IMR-90 (cell line): ENCODE measurements around the gene BAIAP2. TPM values are rescaled to one million over a fixed set of nuclear protein-coding genes. Genes with fewer than 3 reads are reported as not detected.
A peak's percentile ranks its signal among the peaks of the same experiment; 100 is the strongest.

Experiments used
- ATAC-seq: fragments of 200-7000 bp; cut with Tn5 transposase; 2 replicates; pipeline ENCODE4 v1.9.1; 2020; ENCODE audit warnings: low read depth, mild to moderate bottlenecking, moderate library complexity
- BruUV-seq: library from RNA; stranded (reverse); fragments of 400-500 nt; replicated peaks from 2 replicates; lab custom pipeline; 2021; lab: Mats Ljungman, UMichigan
- CTCF ChIA-PET: fragments of 300-600 bp; formaldehyde crosslinking; extraction: SDS; loops from one replicate; lab custom pipeline; 2021; ENCODE audit warnings: antibody characterized with exemption; lab: Yijun Ruan, JAX
- POLR2A ChIA-PET: fragments of 300-600 bp; sonication (Branson Sonifier 250); formaldehyde crosslinking; loops from one replicate; lab custom pipeline; 2022; ENCODE audit warnings: antibody characterized with exemption; ENCODE audit not compliant: unreplicated experiment; lab: Charles Lee
- DNase-seq: peaks from one replicate; pipeline ENCODE4 v3.0.0; 2013
- H2AFZ ChIP-seq: replicated peaks from 2 replicates; pipeline ENCODE3; 2013; ENCODE audit warnings: low read length, mild to moderate bottlenecking; ENCODE audit not compliant: poor library complexity
- H2AK5ac ChIP-seq: 2 replicates; pipeline ENCODE4 v1.6.1; 2013; ENCODE audit warnings: low read depth, low read length, inconsistent platforms
- H2AK9ac ChIP-seq: replicated peaks from 2 replicates; pipeline ENCODE3; 2013; ENCODE audit warnings: mild to moderate bottlenecking, low read depth, low read length, moderate library complexity; ENCODE audit not compliant: poor library complexity
- H2BK120ac ChIP-seq: 2 replicates; pipeline ENCODE4 v1.6.1; 2013; ENCODE audit warnings: low read depth, low read length, inconsistent platforms
- H2BK15ac ChIP-seq: 3 replicates; pipeline ENCODE4 v1.6.1; 2013; ENCODE audit warnings: low read depth, low read length, inconsistent platforms
- H2BK20ac ChIP-seq: 2 replicates; pipeline ENCODE4 v1.6.1; 2013; ENCODE audit warnings: low read depth, mild to moderate bottlenecking, inconsistent platforms, low read length, moderate library complexity
- H2BK5ac ChIP-seq: 2 replicates; pipeline ENCODE4 v1.6.1; 2013; ENCODE audit warnings: mild to moderate bottlenecking, low read depth, low read length, inconsistent platforms; ENCODE audit not compliant: poor library complexity, severe bottlenecking
- H3K14ac ChIP-seq: replicated peaks from 2 replicates; pipeline ENCODE4 v1.6.1; 2013; ENCODE audit warnings: low read depth, low read length, inconsistent platforms
- H3K18ac ChIP-seq: 2 replicates; pipeline ENCODE4 v1.6.1; 2013; ENCODE audit warnings: low read depth, low read length, control low read depth
- H3K23ac ChIP-seq: 2 replicates; pipeline ENCODE4 v1.6.1; 2013; ENCODE audit warnings: low read depth, low read length, inconsistent platforms
- H3K27ac ChIP-seq: 2 replicates; pipeline ENCODE4 v1.5.1; 2013; ENCODE audit warnings: mild to moderate bottlenecking, control low read depth, low read length; ENCODE audit not compliant: insufficient read depth
- H3K27me3 ChIP-seq: 2 replicates; pipeline ENCODE4 v1.6.1; 2013; ENCODE audit warnings: low read length; ENCODE audit not compliant: control insufficient read depth, insufficient read depth
- H3K36me3 ChIP-seq: 2 replicates; pipeline ENCODE4 v1.6.1; 2013; ENCODE audit warnings: low read length, mixed read lengths; ENCODE audit not compliant: control insufficient read depth, insufficient read depth
- H3K4ac ChIP-seq: 2 replicates; pipeline ENCODE4 v1.6.1; 2013; ENCODE audit warnings: low read depth, low read length, inconsistent platforms
- H3K4me1 ChIP-seq: 2 replicates; pipeline ENCODE4 v1.6.1; 2013; ENCODE audit warnings: low read length, mixed read lengths; ENCODE audit not compliant: control insufficient read depth, insufficient read depth
- H3K4me2 ChIP-seq: 2 replicates; pipeline ENCODE4 v1.6.1; 2013; ENCODE audit warnings: low read depth, mild to moderate bottlenecking, control low read depth, low read length, moderate library complexity
- H3K4me3 ChIP-seq: 2 replicates; pipeline ENCODE4 v1.5.1; 2013; ENCODE audit warnings: low read depth, mild to moderate bottlenecking, control low read depth, low read length, moderate library complexity; ENCODE audit not compliant: insufficient read depth
- H3K56ac ChIP-seq: 2 replicates; pipeline ENCODE4 v1.6.1; 2013; ENCODE audit warnings: low read length, inconsistent platforms; ENCODE audit not compliant: insufficient read depth; ENCODE audit errors: extremely low read depth
- H3K79me1 ChIP-seq, 2 experiments: 2 replicates each; pipeline ENCODE4 v1.6.1; 2013; ENCODE audit warnings: low read length in 2 of 2, inconsistent platforms in 1 of 2, low read depth in 1 of 2
- H3K9ac ChIP-seq: 2 replicates; pipeline ENCODE4 v1.6.1; 2013; ENCODE audit warnings: low read depth, low read length, control low read depth
- H3K9me1 ChIP-seq: 2 replicates; pipeline ENCODE4 v1.6.1; 2013; ENCODE audit warnings: low read length, inconsistent platforms; ENCODE audit not compliant: insufficient read depth
- H3K9me3 ChIP-seq: 2 replicates; pipeline ENCODE4 v1.6.1; 2013; ENCODE audit warnings: low read length; ENCODE audit not compliant: control insufficient read depth, insufficient read depth
- H4K20me1 ChIP-seq: 2 replicates; pipeline ENCODE4 v1.6.1; 2013; ENCODE audit warnings: low read length, inconsistent platforms; ENCODE audit not compliant: insufficient read depth
- H4K5ac ChIP-seq: 2 replicates; pipeline ENCODE4 v1.6.1; 2013; ENCODE audit warnings: mild to moderate bottlenecking, low read depth, low read length, control low read depth
- H4K8ac ChIP-seq, 2 experiments: 2 replicates each; pipeline ENCODE4 v1.6.1; 2013; ENCODE audit warnings: low read depth in 2 of 2, low read length in 2 of 2, control low read depth in 1 of 2, inconsistent platforms in 1 of 2
- H4K91ac ChIP-seq: 2 replicates; pipeline ENCODE4 v1.6.1; 2013; ENCODE audit warnings: low read depth, low read length, inconsistent platforms; ENCODE audit not compliant: insufficient read depth
- BHLHE40 ChIP-seq: fragments of 150-350 bp; IDR thresholded peaks from 2 replicates; pipeline ENCODE4 v1.6.1; 2016; ENCODE audit warnings: mild to moderate bottlenecking, low read depth, low read length
- CHD1 ChIP-seq: IDR thresholded peaks from 2 replicates; pipeline ENCODE4 v1.6.1; 2012; ENCODE audit warnings: low read depth, low read length, improper control_type of control experiment
- FOS ChIP-seq: fragments of 150-350 bp; IDR thresholded peaks from 2 replicates; pipeline ENCODE4 v1.6.1; 2016; ENCODE audit warnings: low read depth, low read length
- MAZ ChIP-seq: IDR thresholded peaks from 2 replicates; pipeline ENCODE4 v1.6.1; 2012; ENCODE audit warnings: low read depth, mild to moderate bottlenecking, low read length, improper control_type of control experiment, moderate library complexity, borderline replicate concordance
- MXI1 ChIP-seq: IDR thresholded peaks from 2 replicates; pipeline ENCODE4 v1.6.1; 2012; ENCODE audit warnings: low read depth, mild to moderate bottlenecking, low read length, moderate library complexity, borderline replicate concordance
- NFE2L2 ChIP-seq: fragments of 150-350 bp; IDR thresholded peaks from 2 replicates; pipeline ENCODE4 v1.6.1; 2016; ENCODE audit warnings: low read depth, mild to moderate bottlenecking, low read length
- POLR2A ChIP-seq: IDR thresholded peaks from 2 replicates; pipeline ENCODE4 v1.6.1; 2012; ENCODE audit warnings: mild to moderate bottlenecking, low read depth, low read length
- RAD21 ChIP-seq: IDR thresholded peaks from 2 replicates; pipeline ENCODE4 v1.6.1; 2012; ENCODE audit warnings: low read length, improper control_type of control experiment
- RCOR1 ChIP-seq: IDR thresholded peaks from 2 replicates; pipeline ENCODE4 v1.6.1; 2012; ENCODE audit warnings: mild to moderate bottlenecking, low read length, improper control_type of control experiment; ENCODE audit not compliant: insufficient replicate concordance
- SMC3 ChIP-seq: fragments of 150-350 bp; IDR thresholded peaks from 2 replicates; pipeline ENCODE4 v1.6.1; 2016; ENCODE audit warnings: low read depth, mild to moderate bottlenecking, antibody characterized with exemption, low read length, moderate library complexity
- WGBS, 2 experiments: methylation state at CpG; one replicate each; pipeline versions ENCODE4 v1.1.5 to v1.1.7; 2013; ENCODE audit warnings: missing lambda C conversion rate in 2 of 2; ENCODE audit not compliant: insufficient read length in 1 of 2; ENCODE audit errors: extremely low coverage in 2 of 2; 5-methylcytosine and 5-hydroxymethylcytosine counted together
- dilution Hi-C: fragments of 300-500 bp; cut with HindIII; formaldehyde crosslinking; loops from one replicate; pipeline ENCODE4 v1.14.3; 2018; ENCODE audit warnings: low sequenced_read_pairs; ENCODE audit not compliant: unreplicated experiment
- in situ Hi-C: fragments of 300-500 bp; cut with MboI; formaldehyde crosslinking; loops from 3 replicates; pipeline ENCODE4 v1.14.3; 2019; ENCODE audit warnings: low sequenced_read_pairs, inconsistent platforms, mixed read lengths
- intact Hi-C: fragments of 100-400 bp; cut with micrococcal nuclease; formaldehyde crosslinking; loops from 2 replicates; pipeline ENCODE4 v1.10.0; 2022
- polyA plus RNA-seq, 3 experiments: library from polyadenylated mRNA; depleted of rRNA; stranded (reverse); fragments of >200 nt; gene quantifications; 2 replicates each; pipeline ENCODE4 v1.2.3, GENCODE V29; 2012; ENCODE audit warnings: low replicate concordance in 1 of 3
- total RNA-seq: library from RNA; depleted of rRNA; stranded (reverse); fragments of >200 nt; gene quantifications from 2 replicates; pipeline ENCODE4 v1.2.3, GENCODE V29; 2012
- TF ChIP-seq, protein P1 (sequence below): fragments of 150-350 bp; IDR thresholded peaks from 2 replicates; pipeline ENCODE4 v1.6.1; 2017; ENCODE audit warnings: mild to moderate bottlenecking, antibody characterized with exemption, low read length, low read depth
- TF ChIP-seq, protein P2 (sequence below): conservative IDR thresholded peaks from 2 replicates; pipeline ENCODE4 v1.5.1; 2012; ENCODE audit warnings: mild to moderate bottlenecking, low read depth, low read length, improper control_type of control experiment
- TF ChIP-seq, protein P3 (sequence below): fragments of 150-350 bp; IDR thresholded peaks from 2 replicates; pipeline ENCODE4 v1.6.1; 2016; ENCODE audit warnings: low read depth, mild to moderate bottlenecking, low read length, moderate library complexity, borderline replicate concordance

BAIAP2 gene
- total and polyA plus RNA-seq, 2 of the 4 experiments (the other 2 are of a cell fraction), result 18.3 to 32.6 TPM

DNA sequence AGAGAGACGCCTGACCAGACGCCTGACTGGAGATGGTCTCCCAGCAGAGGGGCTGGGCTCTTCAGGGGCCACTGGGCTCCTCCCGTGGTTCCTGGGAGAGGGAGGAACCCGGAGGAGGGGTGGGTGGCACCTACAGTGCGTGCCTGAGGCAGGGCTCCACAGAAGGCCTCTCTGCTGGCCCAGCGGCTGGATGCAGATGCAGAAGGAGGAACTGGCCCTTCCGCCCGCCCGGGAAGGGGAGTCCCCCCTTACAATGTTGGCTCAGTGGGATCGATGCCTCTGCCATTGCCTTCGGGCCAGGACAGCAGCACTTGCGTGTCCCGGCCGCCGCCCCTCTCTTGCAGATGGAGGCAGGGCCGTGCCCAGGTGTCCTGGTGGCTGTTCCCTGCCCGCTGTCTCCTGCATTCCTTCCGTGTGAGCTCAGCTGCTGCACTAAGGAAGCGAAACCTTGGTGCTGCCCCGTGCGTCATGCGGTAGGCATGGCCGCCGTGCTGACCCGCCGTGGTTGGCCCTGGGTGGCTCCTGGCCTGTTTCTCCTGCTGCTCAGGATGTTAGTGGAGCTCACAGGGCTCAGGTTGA lies 15.1 kb downstream of the BAIAP2 start:
- in situ Hi-C loops, result no loop called here
- Histone ChIP-seq H3K36me3 (no peaks in the 10 kb centered on the region; the same call in 1 of the 2 replicates), H4K5ac (no peak overlapping the region), H3K27ac (no peak overlapping the region), H2BK20ac (no peak overlapping the region), H4K91ac (no peak overlapping the region), H3K18ac (no peak overlapping the region), H2AFZ (peak overlapping the region; percentile 23), H3K14ac (no peak overlapping the region), H4K20me1 (peaks cover 39% of the 10 kb centered on the region), H3K23ac (no peak overlapping the region), H3K79me1 (peaks cover 7 to 46% of the 10 kb centered on the region in 2 experiments), H3K4me1 (peaks cover 8% of the 10 kb centered on the region), H2AK5ac (no peak overlapping the region), H3K56ac (no peak overlapping the region), H2BK15ac (no peak overlapping the region), H2BK5ac (no peak overlapping the region), H4K8ac (no peak overlapping the region), H3K27me3 (no peaks in the 10 kb centered on the region), H2BK120ac (no peak overlapping the region), H3K4ac (no peak overlapping the region), H3K4me3 (no peak overlapping the region), H3K9me3 (no peaks in the 10 kb centered on the region), H2AK9ac (no peak overlapping the region), H3K4me2 (no peak overlapping the region), H3K9me1 (peaks cover 5% of the 10 kb centered on the region), H3K9ac (no peak overlapping the region)
- no peak for DNase-seq
- ATAC-seq, result no peak
- intact Hi-C loops, result no loop called here
- WGBS, 2 experiments, result 82% methylated on average over 12 of the region's 26 CpGs; no CpG with 5 or more reads in 1 of the 2 experiments
- ChIA-PET CTCF (no interaction called here), POLR2A (no interaction called here)
- dilution Hi-C loops, result no loop called here
- no TSS peak for BruUV-seq
- no peak for TF ChIP-seq RAD21
- no peak for TF ChIP-seq CHD1
- TF ChIP-seq NFE2L2, result no peak
- TF ChIP-seq, protein P1, sequence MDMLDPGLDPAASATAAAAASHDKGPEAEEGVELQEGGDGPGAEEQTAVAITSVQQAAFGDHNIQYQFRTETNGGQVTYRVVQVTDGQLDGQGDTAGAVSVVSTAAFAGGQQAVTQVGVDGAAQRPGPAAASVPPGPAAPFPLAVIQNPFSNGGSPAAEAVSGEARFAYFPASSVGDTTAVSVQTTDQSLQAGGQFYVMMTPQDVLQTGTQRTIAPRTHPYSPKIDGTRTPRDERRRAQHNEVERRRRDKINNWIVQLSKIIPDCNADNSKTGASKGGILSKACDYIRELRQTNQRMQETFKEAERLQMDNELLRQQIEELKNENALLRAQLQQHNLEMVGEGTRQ, result no peak
- TF ChIP-seq FOS, result no peak
- no peak for TF ChIP-seq MAZ
- no peak for TF ChIP-seq BHLHE40
- TF ChIP-seq POLR2A, result no peak
- no peak for TF ChIP-seq RCOR1
- TF ChIP-seq, protein P2, sequence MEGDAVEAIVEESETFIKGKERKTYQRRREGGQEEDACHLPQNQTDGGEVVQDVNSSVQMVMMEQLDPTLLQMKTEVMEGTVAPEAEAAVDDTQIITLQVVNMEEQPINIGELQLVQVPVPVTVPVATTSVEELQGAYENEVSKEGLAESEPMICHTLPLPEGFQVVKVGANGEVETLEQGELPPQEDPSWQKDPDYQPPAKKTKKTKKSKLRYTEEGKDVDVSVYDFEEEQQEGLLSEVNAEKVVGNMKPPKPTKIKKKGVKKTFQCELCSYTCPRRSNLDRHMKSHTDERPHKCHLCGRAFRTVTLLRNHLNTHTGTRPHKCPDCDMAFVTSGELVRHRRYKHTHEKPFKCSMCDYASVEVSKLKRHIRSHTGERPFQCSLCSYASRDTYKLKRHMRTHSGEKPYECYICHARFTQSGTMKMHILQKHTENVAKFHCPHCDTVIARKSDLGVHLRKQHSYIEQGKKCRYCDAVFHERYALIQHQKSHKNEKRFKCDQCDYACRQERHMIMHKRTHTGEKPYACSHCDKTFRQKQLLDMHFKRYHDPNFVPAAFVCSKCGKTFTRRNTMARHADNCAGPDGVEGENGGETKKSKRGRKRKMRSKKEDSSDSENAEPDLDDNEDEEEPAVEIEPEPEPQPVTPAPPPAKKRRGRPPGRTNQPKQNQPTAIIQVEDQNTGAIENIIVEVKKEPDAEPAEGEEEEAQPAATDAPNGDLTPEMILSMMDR, result no peak
- TF ChIP-seq MXI1, result no peak
- no peak for TF ChIP-seq SMC3
- TF ChIP-seq, protein P3, sequence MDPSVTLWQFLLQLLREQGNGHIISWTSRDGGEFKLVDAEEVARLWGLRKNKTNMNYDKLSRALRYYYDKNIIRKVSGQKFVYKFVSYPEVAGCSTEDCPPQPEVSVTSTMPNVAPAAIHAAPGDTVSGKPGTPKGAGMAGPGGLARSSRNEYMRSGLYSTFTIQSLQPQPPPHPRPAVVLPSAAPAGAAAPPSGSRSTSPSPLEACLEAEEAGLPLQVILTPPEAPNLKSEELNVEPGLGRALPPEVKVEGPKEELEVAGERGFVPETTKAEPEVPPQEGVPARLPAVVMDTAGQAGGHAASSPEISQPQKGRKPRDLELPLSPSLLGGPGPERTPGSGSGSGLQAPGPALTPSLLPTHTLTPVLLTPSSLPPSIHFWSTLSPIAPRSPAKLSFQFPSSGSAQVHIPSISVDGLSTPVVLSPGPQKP, result no peak
